Measurements from ENCODE around the gene GTF2H1. TPM values are rescaled to one million over a fixed set of nuclear protein-coding genes. Genes with fewer than 3 reads are reported as not detected.

The GTF2H1 gene
- polyA plus RNA-seq, 1 experiment: 53.2 TPM

DNA sequence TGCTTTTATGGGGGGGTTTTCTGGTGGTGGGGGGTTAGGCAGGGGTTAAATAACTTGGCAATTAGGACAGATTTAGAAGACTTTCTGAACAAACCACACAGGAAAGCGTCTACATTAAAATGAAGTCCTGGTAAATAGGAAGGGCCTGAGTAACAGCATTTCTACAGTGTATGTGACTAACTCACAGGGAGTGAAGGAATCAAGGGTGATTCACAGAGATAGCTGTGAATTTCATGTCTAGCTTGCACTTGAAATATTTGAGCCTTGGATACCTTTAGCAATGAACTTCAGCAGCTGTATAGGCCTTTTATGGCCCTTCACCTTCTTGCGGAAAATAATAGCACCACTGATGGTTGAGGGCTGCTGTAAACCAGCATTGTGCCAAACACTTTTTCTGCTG, 45.9 kb downstream of the GTF2H1 start:
- no peak overlapping the region for H3K27ac ChIP-seq (ENCODE audit: low read depth, low read length)
- POLR2A ChIA-PET: no interaction called here
- no peak for DNase-seq (ENCODE audit: low read depth, low spot score)
- no peaks in the 10 kb centered on the region for H3K27me3 ChIP-seq (ENCODE audit: control insufficient read depth, insufficient read depth, low read length)
- CTCF ChIA-PET: interaction anchor here (0.9 kb wide), 1 partner anchor 12 kb away, joined by 3 read pairs; no protein-coding TSS in a partner anchor
- no peaks in the 10 kb centered on the region for H3K9me3 ChIP-seq (ENCODE audit: control insufficient read depth, insufficient read depth, low read length)
- H3K4me3 ChIP-seq (ENCODE audit: low read depth, low read length): no peak overlapping the region
- TF ChIP-seq CTCF (IDR thresholded peaks at IDR 0.05; ENCODE audit: low read depth, low read length): no peak

DNA sequence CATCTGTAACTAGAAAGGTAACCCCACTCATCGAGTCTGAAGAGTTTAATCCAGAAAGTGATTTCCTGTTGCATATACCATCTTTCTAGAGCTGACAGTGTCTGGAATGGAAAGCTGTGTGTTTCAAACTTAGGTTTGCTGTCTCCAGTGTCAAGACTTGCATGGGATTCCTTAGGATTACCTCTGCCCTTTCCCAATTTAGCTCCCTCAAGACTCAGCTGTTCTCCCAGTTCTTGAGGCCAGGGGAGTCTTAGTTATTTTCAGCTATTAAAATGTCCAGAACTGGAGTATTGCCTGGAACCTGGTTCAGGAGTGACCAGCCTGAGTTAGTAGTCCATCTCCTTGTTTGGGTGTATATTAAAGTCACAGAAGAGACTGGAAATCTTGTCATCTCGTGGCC, 47.0 kb downstream of the GTF2H1 start:
- Histone ChIP-seq H3K9me3 (ENCODE audit: control insufficient read depth, insufficient read depth, low read length) (no peaks in the 10 kb centered on the region), H3K27me3 (ENCODE audit: control insufficient read depth, insufficient read depth, low read length) (no peaks in the 10 kb centered on the region), H3K27ac (ENCODE audit: low read depth, low read length) (no peak overlapping the region), H3K4me3 (ENCODE audit: low read depth, low read length) (no peak overlapping the region)
- no peak for DNase-seq (ENCODE audit: low read depth, low spot score)
- TF ChIP-seq CTCF (IDR thresholded peaks at IDR 0.05; ENCODE audit: low read depth, low read length): no peak
- ChIA-PET CTCF (no interaction called here), POLR2A (interaction anchor here (0.8 kb wide), 1 partner anchor 27 kb away, joined by 3 read pairs; no protein-coding TSS in a partner anchor)

- H3K4me3 ChIP-seq (ENCODE audit: low read depth, low read length): no peak overlapping the region
- H3K27me3 ChIP-seq (ENCODE audit: control insufficient read depth, insufficient read depth, low read length): no peaks in the 10 kb centered on the region
- ChIA-PET POLR2A (interaction anchor here (0.7 to 1.6 kb wide), 2 partner anchors 23 to 96 kb away, joined by 3 to 4 read pairs; partner anchors contain the start of gene LDHA), CTCF (no interaction called here)
- H3K27ac ChIP-seq (ENCODE audit: low read depth, low read length): no peak overlapping the region
- DNase-seq (ENCODE audit: low read depth, low spot score): no peak
- no peak for TF ChIP-seq CTCF (IDR thresholded peaks at IDR 0.05; ENCODE audit: low read depth, low read length)
- H3K9me3 ChIP-seq (ENCODE audit: control insufficient read depth, insufficient read depth, low read length): no peaks in the 10 kb centered on the region
Measured at GRCh38 chr11:18371279-18371678, 48.9 kb downstream of the GTF2H1 start.

- POLR2A ChIA-PET: interaction anchor here (1.6 kb wide), 1 partner anchor 22 kb away, joined by 4 read pairs; the partner anchor contains the start of gene LDHA
- H3K4me3 ChIP-seq (ENCODE audit: low read depth, low read length): no peak overlapping the region
Measured at GRCh38 chr11:18372201-18372600, 49.8 kb downstream of the GTF2H1 start.

GRCh38 chr11:18374956-18375355, 52.6 kb downstream of the GTF2H1 start:
- H3K4me3 ChIP-seq (ENCODE audit: low read depth, low read length): no peak overlapping the region
- no peak overlapping the region for H3K27ac ChIP-seq (ENCODE audit: low read depth, low read length)
- DNase-seq (ENCODE audit: low read depth, low spot score): no peak
- no peaks in the 10 kb centered on the region for H3K27me3 ChIP-seq (ENCODE audit: control insufficient read depth, insufficient read depth, low read length)
- ChIA-PET POLR2A (no interaction called here), CTCF (no interaction called here)
- H3K9me3 ChIP-seq (ENCODE audit: control insufficient read depth, insufficient read depth, low read length): no peaks in the 10 kb centered on the region
- no peak for TF ChIP-seq CTCF (IDR thresholded peaks at IDR 0.05; ENCODE audit: low read depth, low read length)

More at GRCh38 chr11:18372201-18372600, 49.8 kb downstream of the GTF2H1 start:
- Histone ChIP-seq H3K9me3 (ENCODE audit: control insufficient read depth, insufficient read depth, low read length) (no peaks in the 10 kb centered on the region), H3K27me3 (ENCODE audit: control insufficient read depth, insufficient read depth, low read length) (no peaks in the 10 kb centered on the region), H3K27ac (ENCODE audit: low read depth, low read length) (no peak overlapping the region)
- TF ChIP-seq CTCF (IDR thresholded peaks at IDR 0.05; ENCODE audit: low read depth, low read length): no peak
- CTCF ChIA-PET: interaction anchor here (0.8 kb wide), 1 partner anchor 38 kb away, joined by 3 read pairs; no protein-coding TSS in a partner anchor
- no peak for DNase-seq (ENCODE audit: low read depth, low spot score)
